Astrocyte of the spinal cord (primary cell): Measurements from ENCODE around the gene CRYBG2.

Experiments
- DNase-seq: peaks from one replicate; pipeline ENCODE4 v3.0.0; 2011; ENCODE audit warnings: low read depth, low spot score
- H3K4me3 ChIP-seq: 2 replicates; pipeline ENCODE4 v1.5.1; 2011; ENCODE audit warnings: low read depth, mild to moderate bottlenecking, low read length, moderate library complexity
- in situ Hi-C: cut with HindIII; loops from 2 replicates; pipeline ENCODE4 v1.10.0; 2017; ENCODE audit warnings: low sequenced_read_pairs
- TF ChIP-seq, protein P1 (sequence below): IDR thresholded peaks from 2 replicates; pipeline ENCODE4 v1.5.1; 2012; ENCODE audit warnings: low read depth, mild to moderate bottlenecking, low read length, inconsistent platforms

Gene CRYBG2

DNA sequence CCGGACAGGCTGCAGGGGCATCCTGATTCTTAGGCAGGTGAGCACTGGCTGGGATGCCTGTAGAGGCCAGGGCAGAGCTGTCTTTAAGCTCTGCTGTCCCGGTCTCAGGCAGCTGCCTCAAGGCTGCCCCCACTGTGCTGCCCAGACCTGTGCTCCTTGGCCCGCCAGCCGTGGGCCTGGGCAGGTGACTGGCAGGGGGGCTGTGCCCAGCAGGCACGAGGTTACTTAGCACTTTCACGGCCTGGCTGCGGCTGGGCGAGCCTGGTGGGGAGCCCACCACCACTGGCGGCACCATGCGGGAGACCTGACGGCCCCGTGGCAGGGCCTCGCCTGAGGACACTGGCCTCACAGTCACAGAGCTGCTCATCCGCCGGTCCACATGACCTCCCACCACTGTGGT, 8.2 kb downstream of the CRYBG2 start:
- in situ Hi-C loops: no loop called here
- TF ChIP-seq, protein P1, sequence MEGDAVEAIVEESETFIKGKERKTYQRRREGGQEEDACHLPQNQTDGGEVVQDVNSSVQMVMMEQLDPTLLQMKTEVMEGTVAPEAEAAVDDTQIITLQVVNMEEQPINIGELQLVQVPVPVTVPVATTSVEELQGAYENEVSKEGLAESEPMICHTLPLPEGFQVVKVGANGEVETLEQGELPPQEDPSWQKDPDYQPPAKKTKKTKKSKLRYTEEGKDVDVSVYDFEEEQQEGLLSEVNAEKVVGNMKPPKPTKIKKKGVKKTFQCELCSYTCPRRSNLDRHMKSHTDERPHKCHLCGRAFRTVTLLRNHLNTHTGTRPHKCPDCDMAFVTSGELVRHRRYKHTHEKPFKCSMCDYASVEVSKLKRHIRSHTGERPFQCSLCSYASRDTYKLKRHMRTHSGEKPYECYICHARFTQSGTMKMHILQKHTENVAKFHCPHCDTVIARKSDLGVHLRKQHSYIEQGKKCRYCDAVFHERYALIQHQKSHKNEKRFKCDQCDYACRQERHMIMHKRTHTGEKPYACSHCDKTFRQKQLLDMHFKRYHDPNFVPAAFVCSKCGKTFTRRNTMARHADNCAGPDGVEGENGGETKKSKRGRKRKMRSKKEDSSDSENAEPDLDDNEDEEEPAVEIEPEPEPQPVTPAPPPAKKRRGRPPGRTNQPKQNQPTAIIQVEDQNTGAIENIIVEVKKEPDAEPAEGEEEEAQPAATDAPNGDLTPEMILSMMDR: no peak
- H3K4me3 ChIP-seq: no peak overlapping the region
- no peak for DNase-seq

DNA sequence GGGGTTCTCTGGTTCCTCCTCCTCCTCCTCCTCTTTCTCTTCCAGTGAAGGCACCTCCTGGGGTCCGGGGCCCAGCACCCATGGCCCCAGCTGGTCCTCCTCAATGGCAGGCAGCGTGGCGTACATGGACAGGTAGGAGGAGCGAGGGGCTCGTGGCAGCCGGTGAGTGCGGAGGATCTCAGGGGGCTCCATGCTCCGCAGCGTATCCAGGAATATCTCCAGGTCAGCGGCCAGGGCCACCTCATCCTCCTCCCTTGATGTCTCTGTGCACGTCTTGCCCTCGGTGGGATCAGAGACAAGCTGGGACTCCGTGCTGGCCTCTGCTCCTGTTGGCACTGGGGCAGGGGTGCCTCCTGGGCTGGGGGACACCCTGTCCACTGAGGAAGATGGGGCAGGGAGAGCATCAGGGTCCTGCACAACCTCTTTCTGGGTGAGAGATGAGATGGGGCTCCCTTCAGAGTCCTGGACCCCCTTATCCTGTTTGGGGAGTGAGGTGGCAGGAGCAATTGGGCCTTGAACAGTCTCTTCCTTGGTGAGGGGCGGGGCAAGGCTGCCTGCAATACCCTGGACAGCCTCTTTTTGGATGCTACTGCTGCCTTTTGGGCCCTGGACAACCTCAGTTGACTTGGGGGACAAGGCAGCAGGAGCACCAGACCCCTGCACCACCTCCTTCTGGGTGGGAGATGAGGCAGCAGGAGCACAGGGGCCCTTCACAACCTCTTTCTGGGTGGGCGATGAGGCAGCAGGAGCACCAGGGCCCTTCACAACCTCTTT, 9.6 kb downstream of the CRYBG2 start:
- TF ChIP-seq, protein P1: no peak
- no peak for DNase-seq
- no peak overlapping the region for H3K4me3 ChIP-seq
- in situ Hi-C loops: no loop called here

DNA sequence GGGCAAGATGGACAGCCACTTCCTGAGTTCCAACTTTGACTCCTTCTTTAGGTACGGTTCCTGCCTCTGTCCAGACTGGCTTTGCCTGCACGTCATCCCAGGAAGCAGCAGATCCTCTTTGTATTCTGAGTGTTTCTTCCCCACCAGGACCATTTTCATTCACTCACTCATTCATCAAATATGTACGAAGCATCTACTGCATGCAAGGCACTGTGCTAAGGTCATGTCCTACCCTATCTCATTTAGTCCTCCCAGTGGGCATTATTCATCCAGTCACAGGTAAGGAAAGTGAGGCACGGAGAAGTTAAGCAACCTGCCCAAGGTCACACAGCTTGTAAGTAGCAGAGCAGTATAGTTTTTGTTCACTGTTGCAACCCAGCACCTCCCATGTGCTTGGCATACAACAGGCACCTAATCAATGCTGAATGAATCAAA, 13.9 kb downstream of the CRYBG2 start:
- TF ChIP-seq, protein P1: no peak

DNA sequence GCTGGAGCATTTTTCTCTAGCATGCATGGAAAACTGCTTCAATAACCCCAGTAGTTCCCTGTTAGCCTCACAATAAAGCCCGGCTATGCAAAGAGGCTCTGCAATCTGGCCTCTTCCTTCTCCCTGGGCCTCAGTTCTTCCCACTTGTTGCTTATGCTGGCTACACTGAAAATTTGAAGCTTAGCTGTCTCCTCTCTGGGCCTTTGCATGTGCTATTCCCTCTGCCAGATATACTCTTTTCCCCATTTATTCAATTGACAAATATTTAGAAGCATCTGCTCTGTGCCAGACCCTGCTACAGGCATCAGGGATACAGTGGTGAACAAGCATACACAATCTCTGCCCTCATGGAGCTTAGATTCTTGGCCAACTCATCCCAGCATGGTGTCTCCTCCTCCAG, 15.3 kb downstream of the CRYBG2 start:
- TF ChIP-seq, protein P1: no peak
- in situ Hi-C loops: no loop called here
- no peak overlapping the region for H3K4me3 ChIP-seq
- DNase-seq: no peak

More for the DNA sequence above, 13.9 kb downstream of the CRYBG2 start:
- no peak overlapping the region for H3K4me3 ChIP-seq
- in situ Hi-C loops: no loop called here
- DNase-seq: no peak

DNA sequence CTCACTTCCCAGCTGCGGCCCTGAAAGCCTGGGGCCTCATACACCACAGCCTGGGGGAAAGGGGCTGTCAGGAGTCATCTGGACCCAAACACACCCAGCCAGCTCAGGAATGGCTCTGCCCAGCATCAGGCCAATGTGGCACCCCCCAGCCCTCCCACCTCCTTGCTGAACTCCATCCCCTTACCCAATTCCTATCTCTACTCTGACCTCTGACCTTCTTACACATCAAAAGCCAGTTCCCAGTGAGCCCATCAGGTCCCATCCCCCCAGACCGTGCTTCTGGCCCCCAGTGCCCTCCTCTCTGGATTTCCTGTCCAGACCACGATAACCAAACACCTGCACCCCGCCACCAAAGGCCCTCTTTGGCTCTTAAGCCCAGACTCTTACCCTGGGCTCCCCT, 16.3 kb downstream of the CRYBG2 start:
- H3K4me3 ChIP-seq: no peak overlapping the region
- TF ChIP-seq, protein P1: no peak

DNA sequence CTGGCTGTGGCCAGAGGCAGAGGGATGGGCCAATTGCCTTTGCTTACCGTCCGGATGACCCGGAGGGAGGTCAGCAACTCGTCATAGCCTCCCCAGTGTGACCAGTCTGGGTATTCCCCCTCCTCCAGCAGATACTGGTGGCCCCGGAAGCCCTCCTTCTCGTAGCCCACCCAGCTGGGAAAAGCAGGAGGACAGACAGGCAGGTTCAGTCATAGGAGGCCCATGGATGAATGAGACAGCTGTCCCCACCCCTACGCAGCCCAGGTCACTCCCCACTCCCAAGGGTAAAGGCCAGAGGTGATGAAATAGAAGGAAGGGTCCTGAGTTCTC, 16.8 kb downstream of the CRYBG2 start:
- no peak for DNase-seq
- H3K4me3 ChIP-seq: no peak overlapping the region
- in situ Hi-C loops: no loop called here
- TF ChIP-seq, protein P1: no peak

More for the DNA sequence above, 16.3 kb downstream of the CRYBG2 start:
- DNase-seq: no peak
- in situ Hi-C loops: no loop called here
